ENCODE measurements around the gene STAG1.
A peak's percentile ranks its signal among the peaks of the same experiment; 100 is the strongest.
"Not testable (repeated sequence)": the region's sequence is repeated elsewhere in the genome, so short reads cannot be mapped to it uniquely, and the experiment has no call there.

STAG1 gene

GRCh38 chr3:136758160-136759102 lies 6.3 kb upstream of the STAG1 start:
- H3K79me2 ChIP-seq (ENCODE audit: control insufficient read depth, insufficient read depth, low read length); H3K18ac ChIP-seq (ENCODE audit: low read length); DNase-seq; H2BK120ac ChIP-seq (ENCODE audit: low read depth, low read length); H3K36me3 ChIP-seq (ENCODE audit: control insufficient read depth, insufficient read depth, low read length); H3K4me3 ChIP-seq (ENCODE audit: low read length); H3K27ac ChIP-seq (ENCODE audit: low read depth, low read length); H3K27me3 ChIP-seq (ENCODE audit: insufficient read depth, low read length, poor library complexity); H4K5ac ChIP-seq (ENCODE audit: low read length); H2BK5ac ChIP-seq (ENCODE audit: low read length); H3K4me2 ChIP-seq (ENCODE audit: low read length); H2BK15ac ChIP-seq (replicated peaks; ENCODE audit: low read depth); H3K79me1 ChIP-seq (ENCODE audit: low read length); H4K8ac ChIP-seq (ENCODE audit: low read depth, low read length); H2AK5ac ChIP-seq (ENCODE audit: low read length); H3K9ac ChIP-seq (ENCODE audit: low read length); H3K23ac ChIP-seq (ENCODE audit: low read length); H3K4me1 ChIP-seq (ENCODE audit: control insufficient read depth, low read depth, low read length); H3K56ac ChIP-seq (ENCODE audit: low read length): not testable (repeated sequence)
- peak overlapping the region; percentile 48 for H3K4ac ChIP-seq (ENCODE audit: low read depth, low read length)
- no CpG with 5 or more reads among the region's 20 CpGs for WGBS (ENCODE audit: extremely low coverage, insufficient coverage, low lambda C conversion rate)

- Histone ChIP-seq H2BK120ac (ENCODE audit: low read depth, low read length) (no peak overlapping the region), H3K27me3 (ENCODE audit: insufficient read depth, low read length, poor library complexity) (no peaks in the 10 kb centered on the region), H3K27ac (ENCODE audit: low read depth, low read length) (no peak overlapping the region), H3K36me3 (ENCODE audit: control insufficient read depth, insufficient read depth, low read length) (no peaks in the 10 kb centered on the region), H4K5ac (ENCODE audit: low read length) (no peak overlapping the region), H3K79me1 (ENCODE audit: low read length) (no peaks in the 10 kb centered on the region), H4K8ac (ENCODE audit: low read depth, low read length) (no peak overlapping the region), H3K4me3 (ENCODE audit: low read length) (no peak overlapping the region), H3K4me2 (ENCODE audit: low read length) (no peak overlapping the region), H3K79me2 (ENCODE audit: control insufficient read depth, insufficient read depth, low read length) (peaks cover 6% of the 10 kb centered on the region), H3K23ac (ENCODE audit: low read length) (no peak overlapping the region), H3K4ac (ENCODE audit: low read depth, low read length) (no peak overlapping the region), H2AK5ac (ENCODE audit: low read length) (no peak overlapping the region), H3K18ac (ENCODE audit: low read length) (no peak overlapping the region), H3K9ac (ENCODE audit: low read length) (no peak overlapping the region), H2BK15ac (replicated peaks; ENCODE audit: low read depth) (no peak overlapping the region), H3K4me1 (ENCODE audit: control insufficient read depth, low read depth, low read length) (peaks cover 4% of the 10 kb centered on the region), H3K56ac (ENCODE audit: low read length) (peak overlapping the region; percentile 10), H2BK5ac (ENCODE audit: low read length) (no peak overlapping the region)
- DNase-seq, result no peak
- WGBS (ENCODE audit: extremely low coverage, insufficient coverage, low lambda C conversion rate), result no CpG with 5 or more reads among the region's 2 CpGs
These were observed 3.0 kb upstream of the STAG1 start for GRCh38 chr3:136755192-136755591.

- Histone ChIP-seq H3K79me1 (ENCODE audit: low read length) (no peaks in the 10 kb centered on the region), H2AK5ac (ENCODE audit: low read length) (peak overlapping the region; percentile 6), H3K18ac (ENCODE audit: low read length) (no peak overlapping the region), H3K79me2 (ENCODE audit: control insufficient read depth, insufficient read depth, low read length) (peaks cover 21% of the 10 kb centered on the region), H3K36me3 (ENCODE audit: control insufficient read depth, insufficient read depth, low read length) (no peaks in the 10 kb centered on the region), H3K23ac (ENCODE audit: low read length) (no peak overlapping the region), H2BK5ac (ENCODE audit: low read length) (no peak overlapping the region), H3K4me1 (ENCODE audit: control insufficient read depth, low read depth, low read length) (peaks cover 10% of the 10 kb centered on the region), H4K5ac (ENCODE audit: low read length) (peak overlapping the region; percentile 77), H3K4ac (ENCODE audit: low read depth, low read length) (no peak overlapping the region), H2BK15ac (replicated peaks; ENCODE audit: low read depth) (no peak overlapping the region), H3K4me3 (ENCODE audit: low read length) (peak overlapping the region; percentile 16), H3K9ac (ENCODE audit: low read length) (peak overlapping the region; percentile 67), H3K4me2 (ENCODE audit: low read length) (peak overlapping the region; percentile 89), H2BK120ac (ENCODE audit: low read depth, low read length) (no peak overlapping the region), H3K56ac (ENCODE audit: low read length) (peak overlapping the region; percentile 74), H4K8ac (ENCODE audit: low read depth, low read length) (no peak overlapping the region), H3K27ac (ENCODE audit: low read depth, low read length) (peak overlapping the region; percentile 98), H3K27me3 (ENCODE audit: insufficient read depth, low read length, poor library complexity) (no peaks in the 10 kb centered on the region)
- no CpG with 5 or more reads among the region's 11 CpGs for WGBS (ENCODE audit: extremely low coverage, insufficient coverage, low lambda C conversion rate)
- no peak for DNase-seq
These were observed 1.3 kb upstream of the STAG1 start for GRCh38 chr3:136753326-136753939.

- peak overlapping the region; percentile 16 for H3K4me3 ChIP-seq (ENCODE audit: low read length)
- no peak overlapping the region for H2AK5ac ChIP-seq (ENCODE audit: low read length)
- H2BK120ac ChIP-seq (ENCODE audit: low read depth, low read length), result no peak overlapping the region
- peak overlapping the region; percentile 5 for H2BK5ac ChIP-seq (ENCODE audit: low read length)
- H3K4ac ChIP-seq (ENCODE audit: low read depth, low read length), result peak overlapping the region; percentile 60
- no peaks in the 10 kb centered on the region for H3K36me3 ChIP-seq (ENCODE audit: control insufficient read depth, insufficient read depth, low read length)
- H4K5ac ChIP-seq (ENCODE audit: low read length), result peak overlapping the region; percentile 77
- H3K79me1 ChIP-seq (ENCODE audit: low read length), result no peaks in the 10 kb centered on the region
- H3K27ac ChIP-seq (ENCODE audit: low read depth, low read length), result peak overlapping the region; percentile 98
- no peaks in the 10 kb centered on the region for H3K27me3 ChIP-seq (ENCODE audit: insufficient read depth, low read length, poor library complexity)
- H3K18ac ChIP-seq (ENCODE audit: low read length), result peak overlapping the region; percentile 72
- no peak overlapping the region for H4K8ac ChIP-seq (ENCODE audit: low read depth, low read length)
- H3K56ac ChIP-seq (ENCODE audit: low read length), result peak overlapping the region; percentile 74
- peak overlapping the region; percentile 89 for H3K4me2 ChIP-seq (ENCODE audit: low read length)
- no CpG with 5 or more reads among the region's 73 CpGs for WGBS (ENCODE audit: extremely low coverage, insufficient coverage, low lambda C conversion rate)
- peaks cover 10% of the 10 kb centered on the region for H3K4me1 ChIP-seq (ENCODE audit: control insufficient read depth, low read depth, low read length)
- no peak overlapping the region for H2BK15ac ChIP-seq (replicated peaks; ENCODE audit: low read depth)
- DNase-seq, result peak; percentile 99
- peak overlapping the region; percentile 67 for H3K9ac ChIP-seq (ENCODE audit: low read length)
- peaks cover 25% of the 10 kb centered on the region for H3K79me2 ChIP-seq (ENCODE audit: control insufficient read depth, insufficient read depth, low read length)
- H3K23ac ChIP-seq (ENCODE audit: low read length), result no peak overlapping the region
These were observed 496 bp upstream of the STAG1 start for GRCh38 chr3:136752422-136753325.

GRCh38 chr3:136751316-136752171 lies 634 bp downstream of the STAG1 start:
- peak overlapping the region; percentile 97 for H2BK120ac ChIP-seq (ENCODE audit: low read depth, low read length)
- H3K9ac ChIP-seq (ENCODE audit: low read length), result peak overlapping the region; percentile 92
- H4K8ac ChIP-seq (ENCODE audit: low read depth, low read length), result peak overlapping the region; percentile 91
- no CpG with 5 or more reads among the region's 97 CpGs for WGBS (ENCODE audit: extremely low coverage, insufficient coverage, low lambda C conversion rate)
- DNase-seq, result peak; percentile 92
- peak overlapping the region; percentile 94 for H3K56ac ChIP-seq (ENCODE audit: low read length)
- H3K4me3 ChIP-seq (ENCODE audit: low read length), result peak overlapping the region; percentile 79
- H3K18ac ChIP-seq (ENCODE audit: low read length), result peak overlapping the region; percentile 100
- peak overlapping the region; percentile 99 for H3K4ac ChIP-seq (ENCODE audit: low read depth, low read length)
- peak overlapping the region; percentile 62 for H3K4me2 ChIP-seq (ENCODE audit: low read length)
- peak overlapping the region; percentile 97 for H3K27ac ChIP-seq (ENCODE audit: low read depth, low read length)
- H2BK15ac ChIP-seq (replicated peaks; ENCODE audit: low read depth), result no peak overlapping the region
- H3K79me2 ChIP-seq (ENCODE audit: control insufficient read depth, insufficient read depth, low read length), result peaks cover 32% of the 10 kb centered on the region
- no peak overlapping the region for H3K23ac ChIP-seq (ENCODE audit: low read length)
- H2BK5ac ChIP-seq (ENCODE audit: low read length), result peak overlapping the region; percentile 78
- peaks cover 10% of the 10 kb centered on the region for H3K4me1 ChIP-seq (ENCODE audit: control insufficient read depth, low read depth, low read length)
- peak overlapping the region; percentile 56 for H4K5ac ChIP-seq (ENCODE audit: low read length)
- no peaks in the 10 kb centered on the region for H3K27me3 ChIP-seq (ENCODE audit: insufficient read depth, low read length, poor library complexity)
- no peak overlapping the region for H2AK5ac ChIP-seq (ENCODE audit: low read length)
- no peaks in the 10 kb centered on the region for H3K36me3 ChIP-seq (ENCODE audit: control insufficient read depth, insufficient read depth, low read length)
- no peaks in the 10 kb centered on the region for H3K79me1 ChIP-seq (ENCODE audit: low read length)
